B cell (primary cell): ENCODE results near the gene TTF2. TPM values are rescaled to one million over a fixed set of nuclear protein-coding genes. Genes with fewer than 3 reads are reported as not detected.

Source experiments
- ATAC-seq: fragments of 200-7000 bp; cut with Tn5 transposase; one replicate; pipeline ENCODE4 v1.10.0; 2021; ENCODE audit warnings: low read depth, mild to moderate bottlenecking, moderate number of reproducible peaks, moderate library complexity
- CTCF ChIA-PET: fragments of 350-600 bp; sonication (Branson Sonifier 250); formaldehyde crosslinking; loops from one replicate; lab custom pipeline; 2021; ENCODE audit warnings: antibody characterized with exemption, inconsistent platforms; lab: Charles Lee
- POLR2A ChIA-PET: fragments of 350-600 bp; sonication (Branson Sonifier 250); formaldehyde crosslinking; loops from one replicate; lab custom pipeline; 2021; ENCODE audit warnings: antibody characterized with exemption; lab: Charles Lee
- DNase-seq: peaks from one replicate; pipeline ENCODE4 v3.0.0; 2013
- H2AFZ ChIP-seq: 2 replicates; pipeline ENCODE4 v1.6.1; 2012; ENCODE audit warnings: mild to moderate bottlenecking, low read depth, low read length; ENCODE audit not compliant: insufficient read depth, poor library complexity, severe bottlenecking
- H3K27ac ChIP-seq, 2 donors: 1 replicate in 1 of 2; 2 replicates in 1 of 2; pipeline ENCODE4 v1.5.1; 2012 to 2013; ENCODE audit warnings: low read length in 2 of 2, mild to moderate bottlenecking in 2 of 2, moderate library complexity in 1 of 2
- H3K27me3 ChIP-seq, 4 experiments: fragments of 200-600 bp in 1 of 4; sonication (generic) in 1 of 4; replicated peaks in 1 of 4; 1 replicate in 2 of 4; 2 replicates in 2 of 4; pipeline versions ENCODE4 v1.6.1 to v1.7.0; 2013 to 2016; ENCODE audit warnings: low read length in 3 of 4, mild to moderate bottlenecking in 2 of 4, mixed read lengths in 1 of 4, moderate library complexity in 1 of 4; ENCODE audit not compliant: insufficient read depth in 4 of 4, control insufficient read depth in 3 of 4; ENCODE audit errors: control extremely low read depth in 1 of 4
- H3K36me3 ChIP-seq, 2 experiments: replicated peaks in 1 of 2; 1 replicate in 1 of 2; 2 replicates in 1 of 2; pipeline versions ENCODE4 v1.6.1 to v1.7.1; 2013; ENCODE audit warnings: low read length in 1 of 2; ENCODE audit not compliant: insufficient read depth in 2 of 2, control insufficient read depth in 1 of 2; ENCODE audit errors: control extremely low read depth in 1 of 2, extremely low read depth in 1 of 2
- H3K4me1 ChIP-seq, 2 donors: fragments of 200-600 bp in 1 of 2; sonication (generic) in 1 of 2; 1 replicate in 1 of 2; 2 replicates in 1 of 2; pipeline versions ENCODE4 v1.5.1 to v1.6.1; 2013 to 2017; ENCODE audit warnings: low read length in 2 of 2; ENCODE audit not compliant: control insufficient read depth in 2 of 2, insufficient read depth in 2 of 2
- H3K4me2 ChIP-seq: replicated peaks from 2 replicates; pipeline ENCODE3; 2012; ENCODE audit warnings: mild to moderate bottlenecking, low read depth, low read length; ENCODE audit not compliant: poor library complexity, severe bottlenecking
- H3K4me3 ChIP-seq, 5 experiments: fragments of 200-600 bp in 1 of 5; sonication (generic) in 1 of 5; 1 replicate in 3 of 5; 2 replicates in 2 of 5; pipeline versions ENCODE4 v1.5.1 to v1.7.0; 2011 to 2016; ENCODE audit warnings: low read length in 4 of 5, mild to moderate bottlenecking in 4 of 5, low read depth in 2 of 5, control low read depth in 1 of 5, moderate library complexity in 1 of 5; ENCODE audit not compliant: insufficient read depth in 1 of 5; ENCODE audit errors: control extremely low read depth in 1 of 5, extremely low read depth in 1 of 5
- H3K79me2 ChIP-seq: fragments of 200-600 bp; sonication (generic); one replicate; pipeline ENCODE4 v1.6.0; 2016; ENCODE audit warnings: low read length; ENCODE audit not compliant: control insufficient read depth, insufficient read depth
- H3K9ac ChIP-seq: fragments of 200-600 bp; sonication (generic); 2 replicates; pipeline ENCODE4 v1.6.1; 2017; ENCODE audit warnings: mild to moderate bottlenecking, low read length, moderate library complexity
- H3K9me3 ChIP-seq, 3 donors: one replicate each; pipeline versions ENCODE4 v1.6.1 to v1.7.1; 2013; ENCODE audit warnings: low read length in 2 of 3; ENCODE audit not compliant: control insufficient read depth in 2 of 3, insufficient read depth in 1 of 3; ENCODE audit errors: control extremely low read depth in 1 of 3
- H4K20me1 ChIP-seq: 2 replicates; pipeline ENCODE4 v1.6.0; 2012; ENCODE audit warnings: mild to moderate bottlenecking, low read length; ENCODE audit not compliant: insufficient read depth, control insufficient read depth, poor library complexity, severe bottlenecking
- H3K27ac Mint-ChIP-seq: one replicate; pipeline ENCODE4 v1.8.0; 2021; ENCODE audit warnings: mixed read lengths
- H3K27me3 Mint-ChIP-seq: one replicate; pipeline ENCODE4 v1.8.0; 2021; ENCODE audit warnings: mixed read lengths
- H3K4me1 Mint-ChIP-seq: one replicate; pipeline ENCODE4 v1.8.0; 2021; ENCODE audit warnings: mixed read lengths
- H3K4me3 Mint-ChIP-seq: one replicate; pipeline ENCODE4 v1.8.0; 2021; ENCODE audit warnings: mixed read lengths
- H3K9me3 Mint-ChIP-seq: one replicate; pipeline ENCODE4 v1.8.0; 2022; ENCODE audit warnings: mixed read lengths; ENCODE audit not compliant: insufficient read depth
- CTCF ChIP-seq: fragments of 200-600 bp; IDR thresholded peaks from one replicate; pipeline ENCODE4 v1.8.0; 2022; ENCODE audit warnings: antibody characterized with exemption, mild to moderate bottlenecking
- EZH2 ChIP-seq: IDR thresholded peaks from 2 replicates; pipeline ENCODE4 v1.6.1; 2012; ENCODE audit warnings: borderline replicate concordance, low read depth, mild to moderate bottlenecking, moderate library complexity, low read length; ENCODE audit not compliant: insufficient read depth, poor library complexity, severe bottlenecking
- WGBS: methylation state at CpG from one replicate; pipeline ENCODE4 v1.1.5; 2013; ENCODE audit warnings: missing lambda C conversion rate; ENCODE audit not compliant: insufficient coverage; 5-methylcytosine and 5-hydroxymethylcytosine counted together
- intact Hi-C: fragments of 100-400 bp; cut with micrococcal nuclease; formaldehyde crosslinking; loops from one replicate; pipeline ENCODE4 v1.10.0; 2022
- polyA plus RNA-seq: library from polyadenylated mRNA; depleted of rRNA; stranded (reverse); fragments of >200 nt; gene quantifications from 2 replicates; pipeline ENCODE4 v1.2.3, GENCODE V29; 2012
- total RNA-seq, 2 donors: library from RNA; stranded (reverse); fragments of 120-200 nt in 1 of 2; gene quantifications; 1 replicate in 1 of 2; 2 replicates in 1 of 2; pipeline versions ENCODE4 v1.2.3 to v1.2.4, GENCODE V29; 2013 to 2022

TTF2 gene
- total and polyA plus RNA-seq, 2 donors (not counting 1 experiment from before 2014, with no cell fraction given), result 11.3 to 28.9 TPM

DNA sequence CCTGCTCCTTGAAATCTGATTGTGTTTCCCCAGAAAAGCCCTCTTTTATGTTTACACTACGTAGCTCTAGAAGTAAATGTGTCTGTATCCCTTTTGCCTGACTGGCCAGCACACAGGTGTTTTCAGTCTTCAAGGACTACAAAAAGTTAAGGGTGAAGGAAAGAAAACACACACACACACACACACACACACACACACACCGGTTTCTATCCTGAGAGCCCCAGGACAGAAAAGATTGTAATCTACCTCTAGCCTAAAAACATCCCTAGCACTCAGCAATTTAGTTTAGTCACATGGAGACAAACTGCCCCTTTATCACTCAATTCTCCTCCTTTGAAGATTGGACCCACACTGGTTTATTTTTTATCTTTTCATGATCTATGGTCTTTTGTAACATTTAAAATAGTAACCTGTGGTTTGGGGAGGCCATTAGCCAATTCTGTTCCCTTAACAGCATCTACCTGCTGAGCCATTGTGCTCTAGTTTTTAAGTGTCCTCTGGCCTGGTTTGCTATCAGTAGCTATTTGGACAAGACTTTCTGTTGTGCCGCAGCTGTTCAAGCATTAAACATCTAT lies 77.2 kb downstream of the TTF2 start:
- intact Hi-C loops, result no loop called here
- H3K4me3 ChIP-seq, result no peak overlapping the region
- H3K27ac ChIP-seq, result no peak overlapping the region
- no peak overlapping the region for H3K9ac ChIP-seq
- H3K79me2 ChIP-seq, result no peaks in the 10 kb centered on the region
- no peaks in the 10 kb centered on the region for H3K4me1 ChIP-seq
- H3K4me3 Mint-ChIP-seq, result no peak overlapping the region
- CTCF ChIA-PET, result interaction anchor here (0.8 to 2.4 kb wide), 3 partner anchors 9 to 759 kb away, joined by 3 to 10 read pairs (median 3); no protein-coding TSS in a partner anchor
- H3K27ac Mint-ChIP-seq, result no peak overlapping the region
- WGBS, result no CpG with 5 or more reads among the region's 3 CpGs
- no peaks in the 10 kb centered on the region for H3K9me3 Mint-ChIP-seq
- H3K9me3 ChIP-seq, result no peaks in the 10 kb centered on the region
- TF ChIP-seq EZH2 (no peak), CTCF (no peak)
- no peaks in the 10 kb centered on the region for H3K4me1 Mint-ChIP-seq
- no peak overlapping the region for H2AFZ ChIP-seq
- ATAC-seq (no peak), DNase-seq (no peak)
- H4K20me1 ChIP-seq, result no peaks in the 10 kb centered on the region
- POLR2A ChIA-PET, result no interaction called here
- H3K27me3 ChIP-seq, result peaks cover 0 to 2% (median 0%) of the 10 kb centered on the region in 4 experiments
- H3K27me3 Mint-ChIP-seq, result peaks cover 4% of the 10 kb centered on the region
- no peak overlapping the region for H3K4me2 ChIP-seq
- H3K36me3 ChIP-seq, result no peaks in the 10 kb centered on the region

DNA sequence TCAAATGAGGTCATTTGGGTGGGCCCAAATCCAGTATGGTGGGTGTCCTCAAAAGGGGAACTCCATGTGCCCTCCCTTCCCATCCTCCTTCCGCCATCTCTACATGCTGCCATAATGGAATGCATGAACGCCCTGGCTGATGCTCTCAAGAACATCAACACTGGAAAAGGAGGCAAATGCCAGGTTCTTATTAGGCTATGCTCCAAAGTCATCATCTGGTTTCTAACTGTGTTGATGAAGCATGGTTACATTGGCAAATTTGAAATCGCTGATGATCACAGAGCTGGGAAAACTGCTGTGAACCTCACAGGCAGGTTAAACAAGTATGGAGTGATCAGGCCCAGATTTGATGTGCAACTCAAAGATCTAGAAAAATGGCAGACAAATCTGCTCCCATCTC lies 78.0 kb downstream of the TTF2 start:
- no peak overlapping the region for H3K9ac ChIP-seq
- TF ChIP-seq CTCF (no peak), EZH2 (no peak)
- H3K4me1 ChIP-seq, result no peaks in the 10 kb centered on the region
- Mint-ChIP-seq H3K27me3 (peaks cover 4% of the 10 kb centered on the region), H3K4me3 (no peak overlapping the region), H3K4me1 (no peaks in the 10 kb centered on the region), H3K27ac (no peak overlapping the region), H3K9me3 (no peaks in the 10 kb centered on the region)
- H3K36me3 ChIP-seq, result no peaks in the 10 kb centered on the region
- no peak for DNase-seq
- WGBS, result 86% methylated on average over 3 of the region's 3 CpGs
- no peak for ATAC-seq
- H3K9me3 ChIP-seq, result no peaks in the 10 kb centered on the region
- CTCF ChIA-PET, result interaction anchor here (1.4 to 2.4 kb wide), 2 partner anchors 9 to 758 kb away, joined by 3 to 10 read pairs; no protein-coding TSS in a partner anchor
- no peaks in the 10 kb centered on the region for H3K27me3 ChIP-seq
- intact Hi-C loops, result no loop called here
- H3K4me3 ChIP-seq, result no peak overlapping the region
- no peaks in the 10 kb centered on the region for H4K20me1 ChIP-seq
- no peak overlapping the region for H3K4me2 ChIP-seq
- H2AFZ ChIP-seq, result no peak overlapping the region
- H3K79me2 ChIP-seq, result no peaks in the 10 kb centered on the region
- POLR2A ChIA-PET, result no interaction called here
- H3K27ac ChIP-seq, result no peak overlapping the region
